DMS153 (cell line): ENCODE measurements around the gene CRAT.
A peak's percentile ranks its signal among the peaks of the same experiment; 100 is the strongest.

Experiments
- DNase-seq: peaks from one replicate; lab custom pipeline; 2025; lab: John Stamatoyannopoulos, UW

CRAT gene

DNA sequence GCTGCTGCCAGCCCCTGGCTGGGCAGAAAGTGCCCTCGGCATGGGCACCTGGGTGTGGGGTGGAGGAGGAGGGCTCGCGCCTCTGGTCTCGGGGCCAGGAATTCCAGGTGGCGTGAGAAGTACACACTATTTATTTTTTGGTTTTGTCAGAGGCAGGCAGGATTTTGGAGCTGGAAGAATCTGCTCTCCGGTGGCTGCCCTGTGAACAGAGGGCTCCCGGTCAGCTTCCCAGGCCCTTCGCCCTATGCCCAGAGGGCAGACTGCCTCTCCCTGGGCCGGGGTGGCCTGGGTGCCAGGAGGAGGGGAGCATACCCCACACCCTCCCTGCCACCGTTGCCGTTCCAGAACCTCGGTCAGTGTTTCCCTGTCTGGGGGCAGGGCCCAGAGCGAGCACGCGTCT, 21.3 kb downstream of the CRAT start:
- no peak for DNase-seq

DNA sequence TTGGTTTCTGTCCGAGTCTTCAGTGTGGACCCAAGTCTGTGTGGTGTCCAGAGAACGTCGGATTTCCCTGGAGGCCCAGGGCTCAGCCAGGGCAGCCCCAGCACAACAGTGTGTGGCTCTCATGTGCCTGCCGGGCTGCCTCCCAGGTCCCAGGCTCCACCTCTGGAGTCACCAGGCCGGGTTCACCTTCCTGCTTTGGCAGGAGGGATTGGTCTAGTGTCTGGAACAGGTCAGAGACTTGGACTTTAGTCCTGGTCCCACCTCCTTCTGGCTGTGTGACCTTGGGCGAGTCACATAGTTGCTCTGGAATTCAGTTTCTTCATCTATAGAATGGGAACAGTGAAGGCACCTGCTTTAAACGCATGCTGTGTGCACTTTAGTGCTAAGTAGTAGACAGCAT, 26.5 kb downstream of the CRAT start:
- DNase-seq = no peak

DNA sequence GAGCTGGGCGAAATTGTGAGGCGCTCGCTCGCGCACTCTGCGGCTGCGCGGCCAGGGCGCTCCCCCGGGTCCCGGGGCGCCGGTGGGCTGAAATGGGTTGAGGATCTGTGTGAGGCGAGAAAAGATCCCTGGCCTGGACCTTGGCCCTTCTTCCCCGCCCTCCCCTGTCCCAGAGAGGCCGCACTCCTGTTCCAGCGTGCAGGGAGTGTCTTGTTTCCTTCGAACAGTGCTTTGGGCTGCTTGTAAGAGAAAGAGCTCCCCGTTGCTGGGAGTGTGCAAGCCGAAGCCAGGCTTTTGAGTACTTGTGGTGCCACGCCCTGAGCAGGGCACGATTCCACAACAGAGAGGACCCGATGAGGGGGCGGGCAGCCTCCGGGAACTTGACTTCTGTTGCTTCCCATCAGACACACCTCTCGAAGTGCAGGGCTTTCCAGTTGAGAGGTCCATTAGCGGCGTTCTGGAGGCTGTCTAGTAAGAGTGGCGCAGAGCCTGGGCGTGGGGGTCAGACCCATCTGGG, 29.1 kb downstream of the CRAT start:
- no peak for DNase-seq

DNA sequence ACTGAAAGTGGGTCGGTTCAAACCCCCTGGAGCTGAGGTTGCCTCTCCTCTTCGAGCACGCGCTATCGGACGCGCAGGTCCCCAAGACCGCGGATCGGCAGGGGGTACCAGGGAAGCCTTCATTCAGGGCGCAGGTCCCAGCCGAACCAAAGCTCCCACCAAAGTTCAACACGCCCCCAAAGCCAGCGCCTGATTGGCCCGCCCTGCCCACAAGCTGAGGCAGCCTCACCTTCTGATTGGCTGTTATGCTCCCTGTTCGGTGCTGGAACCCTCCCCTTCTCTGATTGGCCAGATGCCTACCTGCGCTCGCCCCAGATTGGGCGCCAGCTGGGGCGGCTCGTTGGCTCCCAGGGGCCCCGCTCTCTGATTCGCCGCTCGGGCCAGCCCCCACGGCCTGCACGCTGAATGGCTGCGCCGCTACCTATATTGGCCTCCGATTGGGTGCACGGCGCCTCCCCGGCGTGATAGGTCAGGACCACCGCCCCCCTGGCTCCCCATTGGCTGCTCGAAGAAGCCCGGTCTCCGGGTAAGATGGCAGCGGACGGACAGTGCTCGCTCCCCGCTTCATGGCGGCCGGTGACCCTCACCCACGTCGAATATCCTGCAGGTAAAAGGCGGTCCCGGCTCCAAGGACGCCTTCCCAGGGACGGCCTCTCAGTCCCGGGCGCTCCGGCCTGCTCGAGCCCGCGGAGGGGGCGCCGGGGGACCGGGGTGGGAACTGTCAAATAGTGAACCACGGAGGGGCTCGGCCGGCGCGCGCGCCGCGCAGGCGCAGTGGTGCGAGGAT, 29.8 kb downstream of the CRAT start, which contains the start of gene DOLPP1:
Gene DOLPP1, plus strand, starts transcription at position 511 of the 787 bp plus-strand sequence. Its CDS starts 21 bp downstream, at position 532.
- peak; percentile 99 for DNase-seq

DNA sequence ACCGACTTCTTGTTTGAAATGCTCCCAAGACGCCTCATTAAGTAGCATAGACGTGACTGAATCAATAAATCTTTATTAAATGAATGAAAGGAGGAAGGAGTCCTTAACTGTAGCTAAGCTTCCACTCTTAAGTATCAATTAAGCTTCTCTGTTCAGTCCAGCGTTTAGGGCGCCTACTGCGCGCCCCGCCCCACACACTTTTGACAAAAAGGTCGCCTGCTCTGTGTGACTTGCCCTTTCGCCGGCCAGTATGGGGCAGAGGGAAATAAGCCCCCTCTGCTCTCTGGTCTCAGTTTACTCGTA, 30.3 kb downstream of the CRAT start:
- DNase-seq = no peak

DNA sequence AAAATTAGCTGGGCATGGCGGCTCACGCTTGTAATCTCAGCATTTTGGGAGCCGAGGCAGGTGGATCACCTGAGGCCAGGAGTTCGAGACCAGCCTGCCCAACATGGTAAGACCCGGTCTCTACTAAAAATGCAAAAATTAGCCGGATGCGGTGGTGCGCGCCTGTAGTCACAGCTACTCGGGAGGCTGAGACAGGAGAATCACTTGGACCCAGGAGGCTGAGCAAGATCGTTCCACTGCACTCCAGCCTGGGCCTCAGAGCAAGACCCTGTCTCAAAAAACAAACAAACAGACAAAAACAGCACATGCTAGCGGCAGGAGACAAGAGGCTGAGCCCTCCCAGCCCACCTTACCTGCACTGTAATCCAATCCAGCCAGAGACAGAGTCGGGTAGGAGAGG, 30.8 kb downstream of the CRAT start:
- DNase-seq = no peak

DNA sequence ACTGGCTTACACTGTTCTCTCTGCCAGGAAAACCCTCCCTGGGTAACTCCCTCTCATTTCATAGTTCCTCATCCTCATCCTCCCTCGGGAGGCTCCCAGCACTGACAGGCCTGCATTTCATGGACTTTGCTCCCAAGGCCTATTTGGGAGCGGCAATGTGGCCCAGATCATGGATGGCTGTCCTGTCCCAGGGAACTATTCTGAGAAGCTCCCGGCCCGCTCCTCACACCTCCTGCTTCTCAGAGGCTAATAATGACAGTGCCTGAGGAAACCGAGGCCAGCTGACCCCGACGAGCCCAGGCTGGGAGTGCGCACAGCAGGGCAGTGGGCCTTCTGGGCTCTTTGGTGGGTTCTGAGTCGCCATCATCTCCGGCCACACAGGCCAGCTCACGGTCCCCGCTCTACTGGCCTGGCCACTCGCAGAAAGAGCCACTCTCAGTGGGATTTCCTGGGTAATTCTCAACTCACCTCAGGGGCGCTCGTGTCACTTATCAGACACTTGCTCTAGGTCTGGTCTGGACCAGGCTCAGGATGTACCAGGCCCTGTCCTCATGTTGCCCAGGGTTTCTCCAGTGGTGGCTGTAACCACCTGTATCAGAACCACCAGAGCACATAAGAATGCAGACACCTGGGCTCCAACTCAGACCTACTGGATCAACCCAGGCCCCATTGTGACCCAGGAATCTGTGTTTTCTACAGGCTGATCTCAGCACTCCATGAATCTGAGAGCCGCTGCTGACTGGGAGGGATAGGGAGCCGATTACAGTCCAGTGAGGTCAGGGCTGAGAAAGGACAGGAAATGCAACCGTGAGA, 31.7 kb downstream of the CRAT start:
- DNase-seq = no peak

DNA sequence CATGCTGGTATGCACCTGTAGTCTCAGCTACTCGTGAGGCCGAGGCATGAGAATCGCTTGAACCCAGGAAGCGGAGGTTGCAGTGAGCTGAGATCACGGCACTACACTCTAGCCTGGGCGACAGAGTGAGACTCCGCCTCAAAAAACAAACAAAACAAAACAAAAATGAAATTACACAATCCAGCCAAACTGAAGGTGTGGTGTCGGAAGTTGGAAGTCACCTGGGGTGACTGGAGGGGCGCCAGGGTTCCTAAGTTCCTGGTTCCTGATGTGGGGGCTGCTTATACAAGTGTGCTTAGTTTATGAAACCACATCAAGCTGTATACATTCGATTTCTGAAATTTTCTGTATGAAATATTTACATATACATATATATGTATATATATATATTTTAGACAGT, 33.4 kb downstream of the CRAT start:
- DNase-seq = no peak

DNA sequence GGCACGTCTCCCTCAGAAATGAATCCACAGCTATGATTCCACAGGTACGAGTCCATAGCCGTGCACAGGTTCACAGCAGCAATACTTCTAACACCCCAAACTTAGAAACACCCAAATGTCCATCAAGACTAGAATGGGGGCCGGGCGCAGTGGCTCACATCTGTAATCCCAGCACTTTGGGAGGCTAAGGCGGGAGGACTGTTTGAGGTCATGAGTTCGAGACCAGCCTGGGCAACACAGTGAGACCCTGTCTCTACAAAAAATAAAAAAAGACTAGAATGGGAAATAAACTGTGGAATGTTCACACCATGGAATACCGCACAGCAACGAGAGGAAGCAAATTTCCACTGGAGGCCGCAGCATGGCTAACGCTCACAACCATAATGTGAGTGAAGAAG, 34.0 kb downstream of the CRAT start:
- no peak for DNase-seq

DNA sequence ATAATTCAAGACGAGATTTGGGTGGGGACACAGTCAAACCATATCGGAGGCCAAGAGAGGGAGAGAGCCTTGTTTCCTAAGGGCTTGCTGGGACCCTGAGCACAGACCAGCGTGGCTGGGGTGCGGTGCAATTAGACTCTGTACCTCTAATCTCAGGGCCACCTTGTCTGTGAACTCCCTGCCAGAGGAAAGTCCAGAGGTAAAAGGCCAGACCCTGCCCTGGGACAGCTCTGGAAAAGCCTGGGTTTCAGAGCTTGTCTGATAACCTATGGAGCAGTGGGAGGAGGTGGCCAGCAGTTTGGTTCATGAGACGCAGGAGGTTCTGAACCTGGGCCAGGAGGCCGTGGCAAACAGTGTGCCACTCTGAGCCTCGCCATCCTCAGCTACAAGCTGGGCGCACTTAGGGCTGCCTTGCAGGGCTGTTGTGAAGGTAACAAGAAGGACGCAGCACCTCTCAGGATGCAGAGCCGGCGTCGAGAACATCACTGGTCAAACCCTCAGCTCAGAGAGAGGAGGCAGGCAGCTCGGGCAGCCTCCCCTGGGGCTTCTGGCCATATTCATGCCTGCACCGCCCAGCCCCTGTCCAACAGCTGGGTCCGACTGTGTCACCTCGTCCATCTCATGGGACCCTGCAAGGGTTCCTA, 34.5 kb downstream of the CRAT start:
- no peak for DNase-seq

DNA sequence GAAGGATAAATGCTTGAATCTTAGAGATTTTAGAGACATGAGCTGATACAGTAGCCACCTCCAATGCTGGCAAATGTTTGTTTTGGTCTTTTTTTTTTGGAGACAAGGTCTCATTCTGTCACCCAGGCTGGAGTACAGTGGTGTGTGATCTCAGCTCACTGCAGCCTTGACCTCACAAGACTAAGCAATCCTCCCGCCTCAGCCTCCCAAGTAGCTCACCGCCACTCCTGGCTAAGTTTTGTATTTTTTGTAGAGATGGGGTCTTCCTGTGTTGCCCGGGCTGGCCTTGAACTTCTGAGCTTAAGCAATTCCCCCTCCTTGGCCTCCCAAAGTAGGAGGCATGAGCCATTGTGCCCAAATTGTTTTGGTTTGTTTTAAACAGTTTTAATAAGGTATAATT, 36.5 kb downstream of the CRAT start:
- no peak for DNase-seq

DNA sequence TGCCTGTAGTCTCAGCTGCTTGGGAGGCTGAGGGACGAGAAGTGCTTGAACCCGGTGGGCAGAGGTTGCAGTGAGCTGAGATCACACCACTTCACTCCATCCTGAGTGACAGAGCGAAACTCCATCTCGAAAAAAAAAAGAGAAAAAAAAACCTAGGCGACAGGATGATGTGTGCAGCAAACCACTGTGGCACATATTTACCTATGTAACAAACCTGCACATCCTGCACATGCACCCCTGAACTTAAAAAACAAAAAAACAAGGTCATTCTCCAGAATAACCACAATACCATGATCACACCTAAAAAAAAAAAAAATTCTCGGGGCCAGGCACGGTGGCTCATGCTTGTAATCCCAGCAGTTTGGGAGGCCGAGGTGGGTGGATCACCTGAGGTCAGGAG, 37.2 kb downstream of the CRAT start:
- DNase-seq = no peak

DNA sequence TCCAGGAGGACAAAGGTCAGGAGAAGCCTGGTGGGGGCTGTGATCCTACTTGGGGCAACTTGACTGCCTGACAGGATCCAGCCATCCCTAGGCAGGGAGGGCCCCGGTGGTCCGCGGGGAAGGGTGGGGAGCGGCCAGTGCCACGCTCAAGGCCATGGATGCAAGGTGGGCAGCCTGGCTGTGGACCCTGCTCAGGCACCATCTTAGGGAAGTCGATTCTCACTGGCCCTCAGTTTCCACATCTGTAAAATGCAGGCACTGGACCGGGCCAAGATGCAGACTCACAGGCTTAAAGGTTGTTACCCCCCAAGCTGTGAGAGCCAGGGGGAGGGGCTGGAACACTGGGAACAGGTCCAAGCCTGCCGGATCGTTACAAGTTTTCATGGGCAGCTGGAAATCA, 38.4 kb downstream of the CRAT start:
- no peak for DNase-seq

DNA sequence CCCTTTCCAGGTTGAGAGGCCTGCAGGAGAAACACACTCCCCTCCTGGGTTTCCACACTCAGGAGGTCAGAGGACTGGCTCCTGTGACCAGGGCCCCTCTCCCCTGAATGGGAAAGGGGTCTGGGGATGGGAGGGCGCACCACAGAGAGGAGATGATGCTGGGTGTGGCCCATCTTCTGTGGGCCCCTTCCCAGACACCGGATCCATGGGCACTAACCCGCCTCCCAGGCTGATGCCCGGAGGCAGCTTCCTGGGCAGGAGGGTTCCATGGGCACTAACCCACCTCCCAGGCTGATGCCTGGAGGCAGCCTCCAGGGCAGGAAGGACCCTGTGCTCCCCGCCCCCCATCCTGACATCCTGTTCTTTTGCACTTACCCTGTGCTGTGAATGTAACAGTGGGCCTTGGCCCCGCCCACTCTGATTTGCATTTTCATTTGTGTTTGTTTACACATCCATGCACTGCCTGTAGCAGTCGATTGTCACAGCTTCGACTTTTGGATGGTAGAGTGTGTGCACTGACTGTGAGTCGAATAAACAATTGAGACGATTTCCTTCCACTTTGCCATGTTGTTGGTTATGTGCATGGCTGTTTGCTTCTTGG, 39.0 kb downstream of the CRAT start:
- DNase-seq = no peak

DNA sequence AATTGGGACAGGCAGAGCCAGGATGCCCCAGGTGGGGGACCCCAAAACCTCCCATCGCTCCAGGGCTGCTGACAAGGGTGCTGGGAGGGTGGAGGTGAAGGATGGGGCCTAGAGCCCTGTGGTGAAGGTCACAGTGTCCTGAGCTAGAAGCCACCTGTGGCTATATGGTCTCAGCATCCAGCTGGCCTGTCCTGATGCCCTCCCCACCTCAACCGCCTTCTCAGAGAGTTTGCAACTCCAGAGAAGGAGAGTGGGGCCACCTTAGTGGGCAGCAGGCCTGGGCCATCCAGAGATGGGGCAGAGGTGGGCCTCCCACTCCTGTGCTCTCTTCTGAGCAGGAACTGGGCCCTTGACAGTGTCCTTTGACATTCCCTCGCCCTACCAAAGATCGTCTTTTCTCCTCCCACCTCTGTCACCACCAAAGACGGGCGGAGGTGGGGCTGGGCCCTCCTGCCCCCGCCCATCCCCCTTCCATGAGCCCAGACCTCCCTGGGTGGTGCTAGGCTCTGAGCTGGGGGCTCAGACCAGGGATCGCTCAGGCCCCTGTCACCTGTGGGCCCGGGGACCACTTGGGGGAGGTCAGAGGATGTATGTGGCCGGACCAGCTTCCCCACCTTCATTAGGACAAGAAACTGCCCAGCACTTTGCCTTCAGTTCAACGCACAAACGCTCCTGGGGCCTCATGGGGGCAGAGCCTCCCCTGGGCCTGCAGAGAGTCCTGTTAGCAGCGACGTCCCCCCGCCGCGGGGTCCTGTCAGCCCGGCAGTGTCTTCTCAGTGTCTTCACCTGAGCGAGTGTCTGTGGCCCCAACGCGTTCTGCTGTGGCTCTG, 39.7 kb downstream of the CRAT start:
- no peak for DNase-seq

DNA sequence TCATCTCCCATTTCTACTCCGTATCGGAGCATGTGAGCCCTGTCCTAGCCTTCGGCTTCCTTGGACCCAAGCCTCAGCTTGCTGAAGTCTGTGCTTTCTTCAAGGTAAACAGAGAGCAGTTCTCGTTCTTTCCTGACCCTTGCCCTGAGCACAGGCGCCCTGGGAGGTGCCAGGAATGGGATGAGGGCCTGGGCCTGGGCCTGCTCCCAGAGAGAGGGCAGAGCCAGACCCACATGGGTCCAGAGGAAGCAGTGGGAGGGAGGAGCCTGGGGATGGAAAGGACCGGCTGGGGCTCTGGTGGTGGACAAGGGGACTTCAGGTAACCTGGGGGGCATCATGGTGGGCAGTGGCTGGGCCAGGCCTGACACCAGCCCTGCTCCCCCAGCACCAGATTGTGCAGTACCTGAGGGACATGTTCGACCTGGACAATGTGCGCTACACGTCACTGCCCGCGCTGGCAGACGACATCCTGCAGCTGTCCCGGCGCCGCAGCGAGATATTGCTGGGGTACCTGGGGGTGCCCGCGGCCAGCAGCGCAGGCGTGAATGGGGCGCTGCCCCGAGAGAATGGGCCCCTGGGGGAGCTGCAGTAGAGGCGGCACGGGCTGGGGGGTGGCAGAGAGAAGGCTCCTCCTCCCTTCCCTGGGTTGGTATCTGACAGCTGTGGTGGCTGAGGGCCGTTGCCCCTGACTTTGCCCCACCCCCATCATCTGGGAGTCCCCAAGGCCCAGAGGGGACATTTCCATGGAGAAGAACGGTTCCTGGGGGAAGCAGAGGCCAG, 40.5 kb downstream of the CRAT start:
- no peak for DNase-seq

DNA sequence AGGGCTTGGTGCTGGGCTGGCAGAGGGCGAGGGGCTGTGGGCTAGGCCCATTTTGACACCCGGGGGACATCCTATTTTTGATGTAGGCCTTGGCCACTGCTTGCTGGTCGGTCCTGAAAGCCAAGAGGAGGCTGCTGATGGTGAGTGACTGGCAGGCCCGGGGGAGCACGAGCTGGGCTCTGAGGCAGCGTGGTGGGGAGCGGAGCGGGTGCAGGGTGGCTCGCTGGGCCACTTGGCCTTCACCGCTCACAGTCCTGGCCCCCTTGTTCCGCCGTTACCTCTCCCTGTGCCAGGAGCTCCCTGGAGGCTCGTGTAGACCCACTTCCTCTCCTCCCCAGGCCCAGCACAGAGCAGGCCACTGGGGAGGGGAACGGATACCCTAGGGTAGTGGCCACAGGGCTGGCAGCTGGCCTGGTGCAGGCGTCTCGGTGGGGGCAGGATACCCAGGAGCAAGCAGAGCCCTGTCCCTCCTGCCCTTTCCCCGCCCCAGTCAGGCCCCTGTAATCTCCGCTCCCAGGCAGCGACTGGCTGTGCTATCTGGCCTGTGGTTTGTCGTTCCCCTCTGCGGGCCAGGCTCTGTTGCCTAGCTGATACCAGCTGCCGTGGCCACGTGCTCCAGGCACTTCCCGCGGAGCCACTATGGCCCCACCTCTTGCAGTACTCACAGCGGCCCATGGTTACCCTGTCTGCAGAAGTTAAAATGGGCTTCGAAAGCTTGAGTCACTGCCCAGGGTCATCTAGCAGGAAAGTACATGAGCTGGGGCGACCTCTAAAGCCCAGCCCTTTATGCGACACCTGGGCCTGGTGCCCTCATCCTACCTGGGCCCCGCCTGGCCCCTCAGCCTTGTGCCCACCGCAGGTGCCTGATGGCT, 41.4 kb downstream of the CRAT start:
- DNase-seq = no peak

DNA sequence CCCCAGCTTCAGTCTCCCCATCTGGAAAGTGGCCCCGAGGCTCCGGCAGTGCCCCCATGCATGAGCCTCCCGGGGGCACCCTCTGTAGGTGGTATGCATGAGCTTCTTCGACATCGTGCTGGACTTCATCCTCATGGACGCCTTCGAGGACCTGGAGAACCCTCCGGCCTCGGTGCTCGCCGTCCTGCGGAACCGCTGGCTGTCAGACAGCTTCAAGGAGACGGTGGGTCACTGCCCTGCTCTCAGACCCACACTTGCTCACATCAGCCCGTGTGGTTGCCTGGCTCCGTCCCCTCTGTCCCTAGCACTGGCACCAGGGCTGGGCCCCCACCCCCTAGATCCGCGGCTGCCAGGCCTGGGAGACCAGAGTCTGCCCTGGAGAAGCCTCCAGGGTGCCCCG, 42.5 kb downstream of the CRAT start:
- DNase-seq = no peak

DNA sequence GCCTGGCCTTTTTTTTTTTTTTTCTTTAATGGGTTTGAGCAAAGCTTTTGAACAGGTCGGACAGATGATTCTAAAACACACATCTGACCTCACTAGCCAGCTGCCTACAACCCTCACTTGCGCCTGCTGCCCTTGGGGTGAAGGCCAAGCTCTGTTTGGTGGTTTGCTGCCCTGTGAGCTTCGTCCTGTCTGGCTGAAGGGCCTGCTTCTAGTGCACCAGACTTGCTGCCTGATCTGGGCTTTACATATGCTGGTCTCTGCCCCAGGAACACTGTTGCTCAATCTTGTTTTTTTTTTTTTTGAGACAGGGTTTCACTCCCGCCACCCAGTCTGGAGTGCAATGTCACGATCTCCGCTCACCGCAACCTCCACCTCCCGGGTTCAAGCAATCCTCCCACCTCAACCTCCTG, 46.1 kb downstream of the CRAT start:
- no peak for DNase-seq

DNA sequence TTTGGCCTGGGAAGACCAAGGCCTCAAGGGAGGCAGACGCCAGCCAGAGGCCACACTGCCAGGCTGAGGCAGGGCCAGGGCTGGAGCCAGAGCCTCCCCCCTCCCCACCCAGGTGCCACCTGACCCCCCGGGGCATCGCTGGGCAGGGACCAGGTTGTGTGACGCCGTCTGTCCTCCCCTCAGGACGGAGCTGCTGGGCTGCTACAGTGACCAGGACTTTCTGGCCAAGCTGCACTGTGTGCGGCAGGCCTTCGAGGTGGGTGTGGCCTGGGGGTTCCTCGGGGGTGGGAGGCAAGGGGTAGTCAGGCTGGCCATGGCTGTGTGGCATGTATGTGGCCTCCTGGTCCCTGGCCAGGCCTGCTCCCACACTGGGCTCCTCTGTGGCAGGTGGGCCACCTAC, 47.5 kb downstream of the CRAT start:
- DNase-seq = no peak
